CD4-positive, alpha-beta T cell (primary cell): ENCODE results near the gene FBXL17. TPM values are rescaled to one million over a fixed set of nuclear protein-coding genes. Genes with fewer than 3 reads are reported as not detected.

Experiments used
- ATAC-seq: fragments of 200-7000 bp; cut with Tn5 transposase; one replicate; pipeline ENCODE4 v1.10.0; 2022; ENCODE audit warnings: mild to moderate bottlenecking; ENCODE audit not compliant: poor library complexity
- CTCF ChIA-PET: fragments of 350-600 bp; sonication (Branson Sonifier 250); formaldehyde crosslinking; loops from one replicate; lab custom pipeline; 2021; ENCODE audit warnings: antibody characterized with exemption, inconsistent platforms; lab: Charles Lee
- POLR2A ChIA-PET: fragments of 350-600 bp; sonication (Branson Sonifier 250); formaldehyde crosslinking; loops from one replicate; lab custom pipeline; 2021; ENCODE audit warnings: antibody characterized with exemption, inconsistent platforms; lab: Charles Lee
- DNase-seq, 14 experiments: peaks; one replicate each; pipeline ENCODE4 v3.0.0-alpha.2; 2013 to 2020; ENCODE audit warnings: mixed read lengths in 2 of 14
- H3K27ac ChIP-seq, 2 donors: one replicate each; pipeline versions ENCODE4 v1.5.1 to v1.7.0; 2013; ENCODE audit warnings: low read length in 2 of 2, low read depth in 1 of 2, mild to moderate bottlenecking in 1 of 2
- H3K27me3 ChIP-seq, 2 experiments: 1 replicate in 1 of 2; 2 replicates in 1 of 2; pipeline versions ENCODE4 v1.6.1 to v1.7.0; 2013; ENCODE audit warnings: low read length in 2 of 2, control low read depth in 1 of 2, mild to moderate bottlenecking in 1 of 2, moderate library complexity in 1 of 2; ENCODE audit not compliant: insufficient read depth in 2 of 2, control insufficient read depth in 1 of 2
- H3K36me3 ChIP-seq: one replicate; pipeline ENCODE4 v1.6.1; 2013; ENCODE audit warnings: low read length, control low read depth; ENCODE audit not compliant: insufficient read depth
- H3K4me1 ChIP-seq: one replicate; pipeline ENCODE4 v1.6.1; 2013; ENCODE audit warnings: low read length, control low read depth; ENCODE audit not compliant: insufficient read depth
- H3K4me3 ChIP-seq: one replicate; pipeline ENCODE4 v1.5.1; 2013; ENCODE audit warnings: mild to moderate bottlenecking, low read length, moderate library complexity
- H3K9me3 ChIP-seq, 2 experiments: 1 replicate in 1 of 2; 2 replicates in 1 of 2; pipeline versions ENCODE4 v1.6.1 to v1.7.0; 2013; ENCODE audit warnings: low read length in 2 of 2, mild to moderate bottlenecking in 2 of 2, control low read depth in 1 of 2, moderate library complexity in 1 of 2; ENCODE audit not compliant: control insufficient read depth in 1 of 2, insufficient read depth in 1 of 2
- H3K27ac Mint-ChIP-seq: one replicate; pipeline ENCODE4 v1.8.0; 2020; ENCODE audit warnings: mixed read lengths
- H3K27me3 Mint-ChIP-seq: one replicate; pipeline ENCODE4 v1.8.0; 2021; ENCODE audit warnings: mixed read lengths
- H3K36me3 Mint-ChIP-seq: one replicate; pipeline ENCODE4 v1.8.0; 2021; ENCODE audit warnings: low read depth, mixed read lengths
- H3K4me1 Mint-ChIP-seq: one replicate; pipeline ENCODE4 v1.8.0; 2021; ENCODE audit warnings: low read depth, mixed read lengths
- H3K4me3 Mint-ChIP-seq: one replicate; pipeline ENCODE4 v1.8.0; 2020; ENCODE audit warnings: mild to moderate bottlenecking, mixed read lengths
- H3K9me3 Mint-ChIP-seq: one replicate; pipeline ENCODE4 v1.8.0; 2020; ENCODE audit warnings: mixed read lengths
- CTCF ChIP-seq: fragments of 200-600 bp; IDR thresholded peaks from one replicate; pipeline ENCODE4 v1.8.0; 2022; ENCODE audit warnings: antibody characterized with exemption, mild to moderate bottlenecking
- intact Hi-C, 2 experiments: fragments of 100-400 bp; cut with DNase I in 1 of 2; cut with micrococcal nuclease in 1 of 2; formaldehyde crosslinking; loops; one replicate each; pipeline versions ENCODE4 v1.15.1 to v1.9.0; 2023 to 2025; cut with DNase I, micrococcal nuclease
- total RNA-seq, 174 experiments: library from RNA in 2 of 174; stranded (reverse) in 2 of 174; gene quantifications; one replicate each; pipeline ENCODE4 v1.2.3 and lab custom pipeline; 2021 to 2026

The FBXL17 gene
- total RNA-seq, 2 experiments from 2014 or later: 17.9 to 21.1 TPM

GRCh38 chr5:107858324-107858723 is 523.6 kb downstream of the FBXL17 start:
- ATAC-seq (no peak), DNase-seq (no peak)
- H3K4me1 Mint-ChIP-seq: no peaks in the 10 kb centered on the region
- H3K27ac Mint-ChIP-seq: no peak overlapping the region
- Histone ChIP-seq H3K4me3 (no peak overlapping the region), H3K9me3 (no peaks in the 10 kb centered on the region), H3K36me3 (no peaks in the 10 kb centered on the region), H3K27me3 (no peaks in the 10 kb centered on the region), H3K4me1 (no peaks in the 10 kb centered on the region), H3K27ac (no peak overlapping the region)
- intact Hi-C loops: no loop called here
- H3K27me3 Mint-ChIP-seq: no peaks in the 10 kb centered on the region
- H3K9me3 Mint-ChIP-seq: no peaks in the 10 kb centered on the region
- ChIA-PET CTCF (no interaction called here), POLR2A (no interaction called here)
- peaks cover 10% of the 10 kb centered on the region for H3K36me3 Mint-ChIP-seq
- H3K4me3 Mint-ChIP-seq: no peak overlapping the region
- TF ChIP-seq CTCF: no peak

DNA sequence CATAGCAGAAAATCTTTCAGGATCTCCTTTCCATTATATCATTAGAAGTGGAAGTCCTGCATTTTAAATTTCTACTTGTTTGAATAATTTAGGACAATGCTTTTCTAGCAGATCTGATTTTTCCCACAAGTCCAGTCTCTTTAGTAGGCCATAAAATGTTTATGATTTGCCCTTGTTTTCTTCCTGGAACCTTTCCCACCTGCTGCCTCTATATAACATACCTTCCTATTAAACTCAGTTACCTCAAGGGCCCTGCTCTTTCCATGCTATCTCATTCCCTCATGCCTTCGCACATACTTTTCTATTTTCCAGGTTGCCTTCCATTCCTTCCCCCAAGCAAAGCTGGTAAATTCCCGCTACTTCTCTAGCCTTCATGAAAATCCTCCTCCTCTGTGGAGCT is 524.1 kb downstream of the FBXL17 start:
- Mint-ChIP-seq H3K4me1 (no peaks in the 10 kb centered on the region), H3K4me3 (no peak overlapping the region), H3K36me3 (peaks cover 7% of the 10 kb centered on the region), H3K27me3 (no peaks in the 10 kb centered on the region), H3K9me3 (no peaks in the 10 kb centered on the region), H3K27ac (no peak overlapping the region)
- ATAC-seq (no peak), DNase-seq (no peak)
- H3K4me1 ChIP-seq: no peaks in the 10 kb centered on the region
- H3K4me3 ChIP-seq: no peak overlapping the region
- no peak overlapping the region for H3K27ac ChIP-seq
- intact Hi-C loops: no loop called here
- POLR2A ChIA-PET: no interaction called here
- no peaks in the 10 kb centered on the region for H3K9me3 ChIP-seq
- no peak for TF ChIP-seq CTCF
- no peaks in the 10 kb centered on the region for H3K27me3 ChIP-seq
- no peaks in the 10 kb centered on the region for H3K36me3 ChIP-seq
- CTCF ChIA-PET: no interaction called here

DNA sequence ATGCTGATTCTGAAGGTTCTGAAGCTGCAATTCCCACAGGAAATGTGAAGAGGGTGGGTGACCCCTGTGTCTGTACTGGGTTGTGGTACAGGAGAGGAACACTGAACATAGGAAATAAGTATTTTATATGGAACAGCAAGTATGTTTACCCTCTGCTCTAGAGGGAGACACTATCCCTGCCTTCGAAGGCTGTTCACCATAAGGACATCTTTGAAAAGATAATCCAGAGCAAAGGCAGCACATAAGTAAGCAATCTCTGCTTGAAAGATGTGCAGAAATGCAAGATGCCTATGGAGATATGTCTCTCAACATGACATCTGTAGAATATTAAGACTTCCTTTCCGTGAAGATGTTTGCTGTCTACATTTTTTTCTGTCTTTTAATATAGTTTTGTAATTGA is 526.7 kb downstream of the FBXL17 start:
- no peak overlapping the region for H3K27ac Mint-ChIP-seq
- H3K4me1 Mint-ChIP-seq: no peaks in the 10 kb centered on the region
- intact Hi-C loops: no loop called here
- no peaks in the 10 kb centered on the region for H3K9me3 Mint-ChIP-seq
- H3K27me3 ChIP-seq: no peaks in the 10 kb centered on the region
- no peak overlapping the region for H3K27ac ChIP-seq
- no peaks in the 10 kb centered on the region for H3K9me3 ChIP-seq
- ChIA-PET POLR2A (no interaction called here), CTCF (no interaction called here)
- H3K4me3 Mint-ChIP-seq: no peak overlapping the region
- no peaks in the 10 kb centered on the region for H3K27me3 Mint-ChIP-seq
- DNase-seq (no peak), ATAC-seq (no peak)
- no peaks in the 10 kb centered on the region for H3K36me3 ChIP-seq
- no peaks in the 10 kb centered on the region for H3K4me1 ChIP-seq
- no peak for TF ChIP-seq CTCF
- no peak overlapping the region for H3K4me3 ChIP-seq
- H3K36me3 Mint-ChIP-seq: no peaks in the 10 kb centered on the region
